ENCODE results near the gene NUBP2. TPM values are rescaled to one million over a fixed set of nuclear protein-coding genes. Genes with fewer than 3 reads are reported as not detected.

Gene NUBP2
- total and polyA plus RNA-seq, 10 of the 15 experiments (the other 5 are each of a cell fraction or from before 2014, with no cell fraction given): 1.9 to 129 (median 51.7) TPM

DNA sequence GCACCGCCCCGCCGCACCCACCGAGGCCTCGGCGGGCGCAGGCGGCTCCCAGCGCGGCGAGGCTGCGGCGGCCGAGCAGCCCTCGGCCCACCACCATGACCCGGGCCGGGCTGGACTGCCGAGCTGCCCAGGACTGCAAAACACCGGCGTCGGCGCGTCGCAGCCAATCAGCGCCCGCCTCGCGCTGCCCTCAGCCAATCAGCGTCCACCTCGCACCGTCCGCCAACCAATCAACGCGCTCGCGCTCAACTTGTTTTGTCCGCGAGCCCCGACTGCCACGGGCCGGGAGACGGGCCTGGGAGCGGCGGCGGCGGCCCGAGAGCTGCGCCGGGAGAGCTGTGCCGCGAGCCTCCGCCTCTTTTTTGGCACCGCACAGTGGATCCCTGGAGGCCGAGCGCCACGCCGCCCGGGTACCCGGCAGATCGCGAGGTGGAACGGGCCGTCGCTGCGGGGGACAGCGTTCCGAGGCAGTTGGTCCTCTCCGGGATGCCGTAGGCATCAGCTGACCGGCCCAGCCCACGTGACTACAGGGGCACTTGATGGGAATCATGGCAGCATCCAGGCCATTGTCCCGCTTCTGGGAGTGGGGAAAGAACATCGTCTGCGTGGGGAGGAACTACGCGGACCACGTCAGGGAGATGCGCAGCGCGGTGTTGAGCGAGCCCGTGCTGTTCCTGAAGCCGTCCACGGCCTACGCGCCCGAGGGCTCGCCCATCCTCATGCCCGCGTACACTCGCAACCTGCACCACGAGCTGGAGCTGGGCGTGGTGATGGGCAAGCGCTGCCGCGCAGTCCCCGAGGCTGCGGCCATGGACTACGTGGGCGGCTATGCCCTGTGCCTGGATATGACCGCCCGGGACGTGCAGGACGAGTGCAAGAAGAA, 44.2 kb downstream of the NUBP2 start, which contains the start of the genes FAHD1 and HAGH (continued):
- TF ChIP-seq TBL1XR1 (IDR thresholded peaks at IDR 0.05; ENCODE audit: low read depth, low read length): peak; percentile 23; the same call in 1 of the 2 replicates
- TF ChIP-seq HCFC1 (IDR thresholded peaks at IDR 0.05; ENCODE audit: low read length): peak; percentile 83
- peak; percentile 92 for TF ChIP-seq NBN (IDR thresholded peaks at IDR 0.05)
- TF ChIP-seq EP300 (IDR thresholded peaks at IDR 0.05; ENCODE audit: borderline replicate concordance in 1 of 2, control insufficient read depth in 1 of 2, low read depth in 2 of 2, low read length in 2 of 2): no peak
- no peak for TF ChIP-seq RBBP5 (conservative IDR thresholded peaks at IDR 0.05)
- TF ChIP-seq SIN3A (IDR thresholded peaks at IDR 0.05; ENCODE audit: low read depth, low read length): peak; percentile 96
- TF ChIP-seq EGR1 (IDR thresholded peaks at IDR 0.05; ENCODE audit: borderline replicate concordance in 1 of 2, low read depth in 2 of 2, low read length in 2 of 2): peak; percentile 36 to 67; a peak in 2 of 3 replicates

DNA sequence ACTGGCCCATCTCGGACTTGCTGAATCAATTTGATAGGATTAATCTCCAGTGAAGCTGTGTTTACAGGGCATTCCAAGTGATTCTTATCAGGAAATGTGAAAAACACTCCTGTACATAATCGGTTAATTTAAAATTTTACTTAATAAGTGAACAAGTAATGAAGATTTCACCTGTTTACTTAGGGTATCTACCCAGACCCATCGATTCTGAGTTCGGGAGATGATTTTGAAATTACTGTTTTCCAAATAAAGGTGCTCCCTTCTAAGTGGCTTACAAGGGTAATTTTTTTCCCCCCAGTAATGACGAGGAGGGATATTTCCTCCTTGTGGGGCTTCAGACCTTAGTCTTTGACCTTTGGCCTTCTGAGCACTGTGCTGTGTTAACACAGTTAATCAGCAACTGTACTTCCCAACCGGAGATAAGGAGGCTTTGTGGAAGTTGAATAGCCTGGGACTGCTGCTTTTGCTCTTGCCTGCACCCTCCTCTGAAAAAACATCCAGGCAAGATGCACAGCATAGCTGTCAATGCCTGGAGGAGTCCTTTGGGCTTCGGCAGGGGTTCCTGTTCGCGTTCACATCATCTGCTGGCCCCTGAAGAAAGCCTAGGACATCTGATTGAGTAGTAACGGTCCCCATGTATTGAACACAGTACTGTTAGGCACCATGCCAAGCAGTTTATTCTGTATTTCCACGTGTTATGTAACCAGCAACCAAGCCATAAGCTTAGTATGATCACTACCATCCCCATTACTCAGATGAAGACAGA, 46.1 kb downstream of the NUBP2 start:
- in situ Hi-C loops (cut with MboI): no loop called here
- no peak overlapping the region for H3K9ac ChIP-seq (ENCODE audit: control insufficient read depth, insufficient read depth, low read length)
- H2AFZ ChIP-seq (ENCODE audit: control insufficient read depth, low read depth, low read length): no peak overlapping the region
- peak overlapping the region; percentile 39 for H3K4me2 ChIP-seq (ENCODE audit: control insufficient read depth, insufficient read depth)
- no peaks in the 10 kb centered on the region for H3K9me3 ChIP-seq (replicated peaks; ENCODE audit: control insufficient read depth, insufficient read depth, low read length)
- CTCF ChIA-PET: no interaction called here
- H3K4me1 ChIP-seq (ENCODE audit: control insufficient read depth, insufficient read depth, low read length): peaks cover 4% of the 10 kb centered on the region; the same call in 1 of the 2 replicates
- FAIRE-seq (no peak), ATAC-seq (no peak), DNase-seq (ENCODE audit: low read depth, low spot score) (no peak)
- H3K36me3 ChIP-seq (ENCODE audit: control insufficient read depth in 2 of 2, insufficient read depth in 2 of 2, low read length in 1 of 2): no peaks in the 10 kb centered on the region
- SMC1A ChIA-PET (ENCODE audit: uncharacterized antibody, unreplicated experiment): no interaction called here
- H3K27ac ChIP-seq (ENCODE audit: control insufficient read depth, insufficient read depth): no peak overlapping the region
- RAD21 ChIA-PET (ENCODE audit: unreplicated experiment): no interaction called here
- peaks cover 17% of the 10 kb centered on the region for H3K79me2 ChIP-seq (ENCODE audit: control insufficient read depth, insufficient read depth, low read length)
- no TSS peak for BruUV-seq (replicated peaks)
- H3K27me3 ChIP-seq (replicated peaks in 1 of 2; ENCODE audit: control insufficient read depth in 2 of 2, insufficient read depth in 2 of 2, low read length in 1 of 2): no peaks in the 10 kb centered on the region
- 55% methylated on average over 11 of the region's 11 CpGs for WGBS (ENCODE audit: insufficient coverage, insufficient replicate concordance, low lambda C conversion rate, missing lambda C conversion rate)
- TF ChIP-seq RB1 (IDR thresholded peaks at IDR 0.05; ENCODE audit: borderline replicate concordance) (no peak), CHD2 (IDR thresholded peaks at IDR 0.05; ENCODE audit: borderline replicate concordance, low read depth, low read length) (no peak), STAT1 (conservative IDR thresholded peaks at IDR 0.05) (no peak), LARP7 (IDR thresholded peaks at IDR 0.05) (no peak), ZNF622 (IDR thresholded peaks at IDR 0.05) (no peak), NFYB (IDR thresholded peaks at IDR 0.05; ENCODE audit: insufficient read depth, low read depth, low read length) (no peak), PAX8 (IDR thresholded peaks at IDR 0.05) (no peak)
- TF ChIP-seq, protein P1, sequence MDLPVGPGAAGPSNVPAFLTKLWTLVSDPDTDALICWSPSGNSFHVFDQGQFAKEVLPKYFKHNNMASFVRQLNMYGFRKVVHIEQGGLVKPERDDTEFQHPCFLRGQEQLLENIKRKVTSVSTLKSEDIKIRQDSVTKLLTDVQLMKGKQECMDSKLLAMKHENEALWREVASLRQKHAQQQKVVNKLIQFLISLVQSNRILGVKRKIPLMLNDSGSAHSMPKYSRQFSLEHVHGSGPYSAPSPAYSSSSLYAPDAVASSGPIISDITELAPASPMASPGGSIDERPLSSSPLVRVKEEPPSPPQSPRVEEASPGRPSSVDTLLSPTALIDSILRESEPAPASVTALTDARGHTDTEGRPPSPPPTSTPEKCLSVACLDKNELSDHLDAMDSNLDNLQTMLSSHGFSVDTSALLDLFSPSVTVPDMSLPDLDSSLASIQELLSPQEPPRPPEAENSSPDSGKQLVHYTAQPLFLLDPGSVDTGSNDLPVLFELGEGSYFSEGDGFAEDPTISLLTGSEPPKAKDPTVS (IDR thresholded peaks at IDR 0.05; ENCODE audit: low read depth, low read length): no peak
- TF ChIP-seq, protein P2, sequence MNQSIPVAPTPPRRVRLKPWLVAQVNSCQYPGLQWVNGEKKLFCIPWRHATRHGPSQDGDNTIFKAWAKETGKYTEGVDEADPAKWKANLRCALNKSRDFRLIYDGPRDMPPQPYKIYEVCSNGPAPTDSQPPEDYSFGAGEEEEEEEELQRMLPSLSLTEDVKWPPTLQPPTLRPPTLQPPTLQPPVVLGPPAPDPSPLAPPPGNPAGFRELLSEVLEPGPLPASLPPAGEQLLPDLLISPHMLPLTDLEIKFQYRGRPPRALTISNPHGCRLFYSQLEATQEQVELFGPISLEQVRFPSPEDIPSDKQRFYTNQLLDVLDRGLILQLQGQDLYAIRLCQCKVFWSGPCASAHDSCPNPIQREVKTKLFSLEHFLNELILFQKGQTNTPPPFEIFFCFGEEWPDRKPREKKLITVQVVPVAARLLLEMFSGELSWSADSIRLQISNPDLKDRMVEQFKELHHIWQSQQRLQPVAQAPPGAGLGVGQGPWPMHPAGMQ (IDR thresholded peaks at IDR 0.05; ENCODE audit: borderline replicate concordance): no peak
- H4K20me1 ChIP-seq (ENCODE audit: control insufficient read depth, insufficient read depth): no peaks in the 10 kb centered on the region
- POLR2A ChIA-PET: interaction anchor here (2.4 kb wide), 1 partner anchor 46 kb away, joined by 8 read pairs; the partner anchor contains the start of genes NUBP2 and SPSB3
- intact Hi-C loops (cut with micrococcal nuclease; ENCODE audit: unreplicated experiment): no loop called here
- peak overlapping the region; percentile 20; the same call in 1 of the 2 replicates for H3K4me3 ChIP-seq
